Tibial nerve (tissue), 4 donors: ENCODE data around the gene NAT8L. TPM values are rescaled to one million over a fixed set of nuclear protein-coding genes. Genes with fewer than 3 reads are reported as not detected.
"Not testable (repeated sequence)": the region's sequence is repeated elsewhere in the genome, so short reads cannot be mapped to it uniquely, and the experiment has no call there.

ENCODE experiments used
- DNase-seq, 2 donors: peaks; one replicate each; pipeline ENCODE4 v3.0.0-alpha.2; 2019; ENCODE audit warnings: low spot score in 2 of 2
- H3K27ac ChIP-seq, 4 donors: fragments of 200-600 bp; sonication (generic) in 3 of 4; one replicate each; pipeline ENCODE4 v1.5.1; 2017 to 2019; ENCODE audit warnings: mild to moderate bottlenecking in 1 of 4
- H3K27me3 ChIP-seq, 2 donors: fragments of 200-600 bp; sonication (generic) in 1 of 2; one replicate each; pipeline versions ENCODE4 v1.5.1 to v1.6.0; 2017 to 2019
- H3K36me3 ChIP-seq, 3 donors: fragments of 200-600 bp; sonication (generic); one replicate each; pipeline ENCODE4 v1.5.1; 2018 to 2019
- H3K4me1 ChIP-seq, 4 donors: fragments of 200-600 bp; sonication (generic) in 3 of 4; one replicate each; pipeline ENCODE4 v1.5.1; 2017 to 2019
- H3K4me3 ChIP-seq, 4 donors: fragments of 200-600 bp; sonication (generic) in 3 of 4; one replicate each; pipeline ENCODE4 v1.5.1; 2017 to 2019; ENCODE audit warnings: mild to moderate bottlenecking in 1 of 4, moderate library complexity in 1 of 4
- H3K9me3 ChIP-seq, 4 donors: fragments of 200-600 bp; sonication (generic) in 3 of 4; one replicate each; pipeline ENCODE4 v1.5.1; 2017 to 2019
- CTCF ChIP-seq, 5 experiments: fragments of 200-600 bp in 3 of 5; fragments of 450-650 bp in 2 of 5; sonication (generic) in 3 of 5; IDR thresholded peaks; one replicate each; pipeline ENCODE4 v1.5.1; 2016 to 2019; ENCODE audit warnings: antibody characterized with exemption in 5 of 5, mild to moderate bottlenecking in 3 of 5, moderate library complexity in 2 of 5
- EP300 ChIP-seq, 2 donors: sonication (generic); formaldehyde crosslinking; IDR thresholded peaks; one replicate each; pipeline ENCODE4 v1.6.1; 2017; ENCODE audit warnings: antibody characterized with exemption in 2 of 2, mild to moderate bottlenecking in 1 of 2
- POLR2A ChIP-seq, 2 donors: fragments of 450-650 bp; IDR thresholded peaks; one replicate each; pipeline ENCODE4 v1.6.1; 2017; ENCODE audit warnings: antibody characterized with exemption in 2 of 2, mild to moderate bottlenecking in 2 of 2, moderate library complexity in 2 of 2
- WGBS, 2 donors: methylation state at CpG; one replicate each; pipeline ENCODE4 v1.1.5; 2018; 5-methylcytosine and 5-hydroxymethylcytosine counted together
- total RNA-seq, 4 donors: library from RNA; depleted of rRNA; stranded (reverse); fragments of >200 nt; gene quantifications; one replicate each; pipeline ENCODE4 v1.1.0, GENCODE V29; 2016

NAT8L gene
- total RNA-seq, 4 donors from 2014 or later, result 1.8 to 11.1 (median 5.6) TPM

GRCh38 chr4:2024683-2025082, 34.4 kb upstream of the NAT8L start:
- TF ChIP-seq EP300 (IDR thresholded peaks at IDR 0.05) (no peak), POLR2A (IDR thresholded peaks at IDR 0.05) (no peak), CTCF (IDR thresholded peaks at IDR 0.05) (no peak)
- Histone ChIP-seq H3K4me3 (no peak overlapping the region), H3K27ac (no peak overlapping the region), H3K36me3 (no peaks in the 10 kb centered on the region), H3K4me1 (no peaks in the 10 kb centered on the region), H3K27me3 (peaks cover 0 to 28% of the 10 kb centered on the region in 2 donors), H3K9me3 (no peaks in the 10 kb centered on the region)
- DNase-seq, result no peak

- no peak overlapping the region for H3K4me3 ChIP-seq
- no peak for TF ChIP-seq CTCF (IDR thresholded peaks at IDR 0.05)
- no peak for TF ChIP-seq EP300 (IDR thresholded peaks at IDR 0.05)
- no peak for TF ChIP-seq POLR2A (IDR thresholded peaks at IDR 0.05)
- peaks cover 0 to 28% of the 10 kb centered on the region in 2 donors for H3K27me3 ChIP-seq
These were observed 33.3 kb upstream of the NAT8L start for GRCh38 chr4:2025817-2026216.

GRCh38 chr4:2027120-2027519, 32.0 kb upstream of the NAT8L start:
- H3K27ac ChIP-seq, H3K36me3 ChIP-seq, H3K4me3 ChIP-seq, DNase-seq, H3K9me3 ChIP-seq, H3K4me1 ChIP-seq: not testable (repeated sequence)
- WGBS, 2 donors, result 88 to 90% methylated on average over 4 of the region's 4 CpGs
- peaks cover 0 to 17% of the 10 kb centered on the region in 2 donors for H3K27me3 ChIP-seq

More at GRCh38 chr4:2025817-2026216, 33.3 kb upstream of the NAT8L start:
- Histone ChIP-seq H3K36me3 (no peaks in the 10 kb centered on the region), H3K27ac (no peak overlapping the region), H3K4me1 (no peaks in the 10 kb centered on the region), H3K9me3 (no peaks in the 10 kb centered on the region)
- no peak for DNase-seq

GRCh38 chr4:2031161-2031560, 28.0 kb upstream of the NAT8L start:
- H3K4me3 ChIP-seq, DNase-seq, H3K9me3 ChIP-seq, H3K4me1 ChIP-seq, H3K36me3 ChIP-seq, H3K27me3 ChIP-seq, H3K27ac ChIP-seq: not testable (repeated sequence)

- H3K4me1 ChIP-seq, result peaks cover 0 to 12% (median 10%) of the 10 kb centered on the region in 4 donors
- H3K4me3 ChIP-seq, result no peak overlapping the region
- no peak for DNase-seq
- TF ChIP-seq POLR2A (IDR thresholded peaks at IDR 0.05), result no peak
- TF ChIP-seq CTCF (IDR thresholded peaks at IDR 0.05), result no peak
- no peak for TF ChIP-seq EP300 (IDR thresholded peaks at IDR 0.05)
- H3K36me3 ChIP-seq, result no peaks in the 10 kb centered on the region
- 78 to 81% methylated on average over 10 of the region's 10 CpGs for WGBS, 2 donors
- H3K27me3 ChIP-seq, result peaks cover 0 to 50% of the 10 kb centered on the region in 2 donors
- H3K27ac ChIP-seq, result no peak overlapping the region
- H3K9me3 ChIP-seq, result peaks cover 0 to 4% (median 0%) of the 10 kb centered on the region in 4 donors
These were observed 22.8 kb upstream of the NAT8L start for GRCh38 chr4:2036327-2036726.

- Histone ChIP-seq H3K36me3 (no peaks in the 10 kb centered on the region), H3K27me3 (peaks cover 0 to 56% of the 10 kb centered on the region in 2 donors), H3K9me3 (peaks cover 0 to 4% (median 0%) of the 10 kb centered on the region in 4 donors), H3K4me1 (peaks cover 0 to 17% (median 15%) of the 10 kb centered on the region in 4 donors), H3K4me3 (no peak overlapping the region), H3K27ac (no peak overlapping the region)
- no peak for DNase-seq
- no peak for TF ChIP-seq POLR2A (IDR thresholded peaks at IDR 0.05)
- no peak for TF ChIP-seq EP300 (IDR thresholded peaks at IDR 0.05)
- TF ChIP-seq CTCF (IDR thresholded peaks at IDR 0.05), result no peak
- WGBS, 2 donors, result 73 to 77% methylated on average over 7 of the region's 7 CpGs
These were observed 22.3 kb upstream of the NAT8L start for GRCh38 chr4:2036866-2037265.
